NCI-H1930 (cell line): ENCODE data around the gene CABP7.
A peak's percentile ranks its signal among the peaks of the same experiment; 100 is the strongest.
"Not testable (repeated sequence)": the region's sequence is repeated elsewhere in the genome, so short reads cannot be mapped to it uniquely, and the experiment has no call there.

Source experiments
- DNase-seq, 2 experiments: peaks; one replicate each; lab custom pipeline; 2025; lab: John Stamatoyannopoulos, UW

Gene CABP7

GRCh38 chr22:29748248-29748893 lies 28.6 kb downstream of the CABP7 start:
- no peak for DNase-seq

GRCh38 chr22:29750029-29750428 lies 30.2 kb downstream of the CABP7 start:
- no peak for DNase-seq

- no peak for DNase-seq
Measured at GRCh38 chr22:29750559-29751538, 31.0 kb downstream of the CABP7 start.

GRCh38 chr22:29751669-29752068 lies 31.9 kb downstream of the CABP7 start:
- no peak for DNase-seq

GRCh38 chr22:29753808-29754657 lies 34.2 kb downstream of the CABP7 start:
- no peak for DNase-seq

- not testable (repeated sequence) for DNase-seq
Measured at GRCh38 chr22:29754658-29755395, 35.0 kb downstream of the CABP7 start.

- no peak for DNase-seq
Measured at GRCh38 chr22:29755889-29756288, 36.1 kb downstream of the CABP7 start.

- DNase-seq: no peak
Measured at GRCh38 chr22:29756341-29756740, 36.5 kb downstream of the CABP7 start.

- DNase-seq: no peak
Measured at GRCh38 chr22:29757096-29757495, 37.3 kb downstream of the CABP7 start.

GRCh38 chr22:29758068-29758622 lies 38.3 kb downstream of the CABP7 start:
- no peak for DNase-seq

GRCh38 chr22:29758959-29759358 lies 39.2 kb downstream of the CABP7 start:
- no peak for DNase-seq

GRCh38 chr22:29762263-29762662 lies 42.5 kb downstream of the CABP7 start:
- DNase-seq: peak; percentile 56 to 63

GRCh38 chr22:29765905-29766631 lies 46.3 kb downstream of the CABP7 start:
- DNase-seq: no peak

GRCh38 chr22:29766632-29767170 lies 46.9 kb downstream of the CABP7 start, which contains the start of gene ZMAT5:
TSS of gene ZMAT5 (minus strand) at chr22:29767007. CDS start at chr22:29748544, 18,463 bp downstream.
- DNase-seq: peak; percentile 93 to 95

- DNase-seq: peak; percentile 86 to 93
Measured at GRCh38 chr22:29767171-29768051, 47.6 kb downstream of the CABP7 start, which contains the start of gene UQCR10. TSS of gene UQCR10 (plus strand) at chr22:29767369. CDS start at chr22:29767399, 30 bp downstream.

- no peak for DNase-seq
Measured at GRCh38 chr22:29768052-29768693, 48.4 kb downstream of the CABP7 start.

- DNase-seq: no peak
Measured at GRCh38 chr22:29769723-29770321, 50.0 kb downstream of the CABP7 start.

GRCh38 chr22:29772170-29772641 lies 52.4 kb downstream of the CABP7 start:
- no peak for DNase-seq
